Stimulated activated CD8-positive, alpha-beta memory T cell treated with anti-CD3 and anti-CD28 coated beads, Interleukin-2, amount 100 ng/mL, for 1 hour (primary cell): ENCODE results near the gene NUAK1.
"Not testable (repeated sequence)": the region's sequence is repeated elsewhere in the genome, so short reads cannot be mapped to it uniquely, and the experiment has no call there.

Source experiments
- DNase-seq, 2 donors: peaks; one replicate each; pipeline ENCODE4 v3.0.0-alpha.2; 2020; ENCODE audit warnings: low read depth in 2 of 2

NUAK1 gene

GRCh38 chr12:106033161-106033675 lies 105.5 kb downstream of the NUAK1 start:
- DNase-seq, result no peak

GRCh38 chr12:106032623-106032925 lies 106.2 kb downstream of the NUAK1 start:
- no peak for DNase-seq

GRCh38 chr12:106031761-106032622 lies 106.8 kb downstream of the NUAK1 start:
- no peak for DNase-seq

GRCh38 chr12:106030210-106031071 lies 108.3 kb downstream of the NUAK1 start:
- no peak for DNase-seq

GRCh38 chr12:106029532-106029931 lies 109.2 kb downstream of the NUAK1 start:
- no peak for DNase-seq

- DNase-seq, result no peak
Measured at GRCh38 chr12:106027911-106028310, 110.8 kb downstream of the NUAK1 start.

- DNase-seq, result no peak
Measured at GRCh38 chr12:106027286-106027685, 111.5 kb downstream of the NUAK1 start.

GRCh38 chr12:106025129-106025528 lies 113.6 kb downstream of the NUAK1 start:
- DNase-seq, result no peak

GRCh38 chr12:106023039-106023438 lies 115.7 kb downstream of the NUAK1 start:
- no peak for DNase-seq

- DNase-seq, result no peak
Measured at GRCh38 chr12:106022568-106023012, 116.2 kb downstream of the NUAK1 start.

GRCh38 chr12:106021516-106021915 lies 117.2 kb downstream of the NUAK1 start:
- no peak for DNase-seq

- no peak for DNase-seq
Measured at GRCh38 chr12:106020736-106021135, 118.0 kb downstream of the NUAK1 start.

GRCh38 chr12:106019144-106019543 lies 119.6 kb downstream of the NUAK1 start:
- no peak for DNase-seq

- DNase-seq, result no peak
Measured at GRCh38 chr12:106018286-106018685, 120.5 kb downstream of the NUAK1 start.

GRCh38 chr12:106016601-106017278 lies 122.0 kb downstream of the NUAK1 start:
- DNase-seq, result not testable (repeated sequence)

- DNase-seq, result no peak
Measured at GRCh38 chr12:106015646-106016045, 123.1 kb downstream of the NUAK1 start.

- no peak for DNase-seq
Measured at GRCh38 chr12:106013941-106014340, 124.8 kb downstream of the NUAK1 start.
